ENCODE results near the gene TGFBR2. TPM values are rescaled to one million over a fixed set of nuclear protein-coding genes. Genes with fewer than 3 reads are reported as not detected.

Gene TGFBR2
- total RNA-seq, 1 donor from 2014 or later = 25.7 TPM

GRCh38 chr3:30611613-30612436 lies 5.4 kb downstream of the TGFBR2 start:
- Mint-ChIP-seq H3K4me1 (ENCODE audit: low read depth) (peaks cover 65% of the 10 kb centered on the region), H3K9me3 (ENCODE audit: low read depth) (no peaks in the 10 kb centered on the region), H3K4me3 (ENCODE audit: unreplicated experiment) (no peak overlapping the region), H3K27ac (ENCODE audit: unreplicated experiment) (no peak overlapping the region), H3K36me3 (ENCODE audit: low read depth) (no peaks in the 10 kb centered on the region), H3K27me3 (ENCODE audit: low read depth) (no peaks in the 10 kb centered on the region)
- no peak for TF ChIP-seq CTCF (IDR thresholded peaks at IDR 0.05)
- no peak for DNase-seq (ENCODE audit: low spot score)

GRCh38 chr3:30612437-30613132 lies 6.2 kb downstream of the TGFBR2 start:
- H3K4me1 Mint-ChIP-seq (ENCODE audit: low read depth) = peaks cover 69% of the 10 kb centered on the region
- DNase-seq (ENCODE audit: low spot score) = no peak
- H3K36me3 Mint-ChIP-seq (ENCODE audit: low read depth) = no peaks in the 10 kb centered on the region
- no peak overlapping the region for H3K27ac Mint-ChIP-seq (ENCODE audit: unreplicated experiment)
- H3K9me3 Mint-ChIP-seq (ENCODE audit: low read depth) = no peaks in the 10 kb centered on the region
- H3K4me3 Mint-ChIP-seq (ENCODE audit: unreplicated experiment) = no peak overlapping the region
- TF ChIP-seq CTCF (IDR thresholded peaks at IDR 0.05) = no peak
- no peaks in the 10 kb centered on the region for H3K27me3 Mint-ChIP-seq (ENCODE audit: low read depth)

- Mint-ChIP-seq H3K4me1 (ENCODE audit: low read depth) (peaks cover 67% of the 10 kb centered on the region), H3K4me3 (ENCODE audit: unreplicated experiment) (no peak overlapping the region), H3K27me3 (ENCODE audit: low read depth) (no peaks in the 10 kb centered on the region), H3K27ac (ENCODE audit: unreplicated experiment) (no peak overlapping the region), H3K9me3 (ENCODE audit: low read depth) (no peaks in the 10 kb centered on the region), H3K36me3 (ENCODE audit: low read depth) (no peaks in the 10 kb centered on the region)
- DNase-seq (ENCODE audit: low spot score) = no peak
- no peak for TF ChIP-seq CTCF (IDR thresholded peaks at IDR 0.05)
Measured at GRCh38 chr3:30613133-30613825, 6.9 kb downstream of the TGFBR2 start.

GRCh38 chr3:30614373-30614772 lies 8.0 kb downstream of the TGFBR2 start:
- H3K36me3 Mint-ChIP-seq (ENCODE audit: low read depth) = no peaks in the 10 kb centered on the region
- peaks cover 60% of the 10 kb centered on the region for H3K4me1 Mint-ChIP-seq (ENCODE audit: low read depth)
- no peak overlapping the region for H3K27ac Mint-ChIP-seq (ENCODE audit: unreplicated experiment)
- no peaks in the 10 kb centered on the region for H3K27me3 Mint-ChIP-seq (ENCODE audit: low read depth)
- H3K9me3 Mint-ChIP-seq (ENCODE audit: low read depth) = no peaks in the 10 kb centered on the region
- DNase-seq (ENCODE audit: low spot score) = no peak
- no peak for TF ChIP-seq CTCF (IDR thresholded peaks at IDR 0.05)
- no peak overlapping the region for H3K4me3 Mint-ChIP-seq (ENCODE audit: unreplicated experiment)

- Mint-ChIP-seq H3K4me3 (ENCODE audit: unreplicated experiment) (no peak overlapping the region), H3K36me3 (ENCODE audit: low read depth) (no peaks in the 10 kb centered on the region), H3K27ac (ENCODE audit: unreplicated experiment) (no peak overlapping the region), H3K27me3 (ENCODE audit: low read depth) (no peaks in the 10 kb centered on the region), H3K4me1 (ENCODE audit: low read depth) (peaks cover 56% of the 10 kb centered on the region), H3K9me3 (ENCODE audit: low read depth) (no peaks in the 10 kb centered on the region)
- no peak for DNase-seq (ENCODE audit: low spot score)
- TF ChIP-seq CTCF (IDR thresholded peaks at IDR 0.05) = no peak
Measured at GRCh38 chr3:30614943-30615342, 8.5 kb downstream of the TGFBR2 start.

Measured in chondrocyte (in vitro differentiated cells).